ENCODE data around the gene PACS1. TPM values are rescaled to one million over a fixed set of nuclear protein-coding genes. Genes with fewer than 3 reads are reported as not detected.

The PACS1 gene
- total RNA-seq, 1 experiment from 2014 or later: 100 TPM

DNA sequence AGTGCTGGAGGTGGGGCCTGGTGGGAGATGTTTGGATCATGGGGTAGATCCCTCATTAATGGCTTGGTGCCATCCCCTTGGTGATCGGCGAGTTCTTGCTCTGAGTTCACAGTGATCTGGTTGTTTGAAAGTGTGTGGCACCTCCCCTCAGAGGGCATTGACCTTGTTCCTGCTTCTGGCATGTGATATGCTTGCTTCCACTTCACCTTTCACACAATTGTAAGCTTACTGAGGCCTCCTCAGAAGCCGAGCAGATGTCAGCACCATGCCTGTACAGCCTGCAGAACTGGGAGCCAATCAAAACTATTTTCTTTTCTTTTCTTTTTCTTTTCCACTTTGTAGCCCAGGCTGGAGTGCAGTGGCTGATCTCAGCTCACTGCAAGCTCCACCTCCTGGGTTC is 32.7 kb upstream of the PACS1 start:
- TF ChIP-seq, protein P1, sequence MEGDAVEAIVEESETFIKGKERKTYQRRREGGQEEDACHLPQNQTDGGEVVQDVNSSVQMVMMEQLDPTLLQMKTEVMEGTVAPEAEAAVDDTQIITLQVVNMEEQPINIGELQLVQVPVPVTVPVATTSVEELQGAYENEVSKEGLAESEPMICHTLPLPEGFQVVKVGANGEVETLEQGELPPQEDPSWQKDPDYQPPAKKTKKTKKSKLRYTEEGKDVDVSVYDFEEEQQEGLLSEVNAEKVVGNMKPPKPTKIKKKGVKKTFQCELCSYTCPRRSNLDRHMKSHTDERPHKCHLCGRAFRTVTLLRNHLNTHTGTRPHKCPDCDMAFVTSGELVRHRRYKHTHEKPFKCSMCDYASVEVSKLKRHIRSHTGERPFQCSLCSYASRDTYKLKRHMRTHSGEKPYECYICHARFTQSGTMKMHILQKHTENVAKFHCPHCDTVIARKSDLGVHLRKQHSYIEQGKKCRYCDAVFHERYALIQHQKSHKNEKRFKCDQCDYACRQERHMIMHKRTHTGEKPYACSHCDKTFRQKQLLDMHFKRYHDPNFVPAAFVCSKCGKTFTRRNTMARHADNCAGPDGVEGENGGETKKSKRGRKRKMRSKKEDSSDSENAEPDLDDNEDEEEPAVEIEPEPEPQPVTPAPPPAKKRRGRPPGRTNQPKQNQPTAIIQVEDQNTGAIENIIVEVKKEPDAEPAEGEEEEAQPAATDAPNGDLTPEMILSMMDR (conservative IDR thresholded peaks at IDR 0.05): no peak
- TF ChIP-seq EZH2 (IDR thresholded peaks at IDR 0.05; ENCODE audit: low read depth): no peak
- intact Hi-C loops (cut with micrococcal nuclease; ENCODE audit: unreplicated experiment): no loop called here
- H3K4me3 ChIP-seq: no peak overlapping the region
- no peaks in the 10 kb centered on the region for H3K9me3 ChIP-seq (ENCODE audit: insufficient read depth, low read depth)
- ChIA-PET CTCF (no interaction called here), POLR2A (ENCODE audit: unreplicated experiment) (interaction anchor here (0.6 to 0.7 kb wide), 2 partner anchors 14 to 24 kb away, joined by 3 to 11 read pairs; no protein-coding TSS in a partner anchor)
- no peaks in the 10 kb centered on the region for H3K4me1 ChIP-seq (replicated peaks; ENCODE audit: insufficient read depth)
- DNase-seq: no peak
- H3K36me3 ChIP-seq (ENCODE audit: low read depth): no peaks in the 10 kb centered on the region
- no peak overlapping the region for H3K4me2 ChIP-seq
- no peaks in the 10 kb centered on the region for H3K79me2 ChIP-seq (ENCODE audit: low read depth)
- 0 out of 2 replicates have a peak, but pooled peaks cover 6% of the 10 kb centered on the region for H3F3A ChIP-seq (ENCODE audit: insufficient read depth, low read depth)
- no TSS peak for BruUV-seq (replicated peaks)
- H3K9me2 ChIP-seq (ENCODE audit: insufficient read depth): no peaks in the 10 kb centered on the region
- no peak overlapping the region for H3K27ac ChIP-seq
- no peaks in the 10 kb centered on the region for H3K27me3 ChIP-seq (ENCODE audit: insufficient read depth, low read depth)
- no peaks in the 10 kb centered on the region for H4K20me1 ChIP-seq (ENCODE audit: insufficient read depth)
- no peak overlapping the region for H2AFZ ChIP-seq

DNA sequence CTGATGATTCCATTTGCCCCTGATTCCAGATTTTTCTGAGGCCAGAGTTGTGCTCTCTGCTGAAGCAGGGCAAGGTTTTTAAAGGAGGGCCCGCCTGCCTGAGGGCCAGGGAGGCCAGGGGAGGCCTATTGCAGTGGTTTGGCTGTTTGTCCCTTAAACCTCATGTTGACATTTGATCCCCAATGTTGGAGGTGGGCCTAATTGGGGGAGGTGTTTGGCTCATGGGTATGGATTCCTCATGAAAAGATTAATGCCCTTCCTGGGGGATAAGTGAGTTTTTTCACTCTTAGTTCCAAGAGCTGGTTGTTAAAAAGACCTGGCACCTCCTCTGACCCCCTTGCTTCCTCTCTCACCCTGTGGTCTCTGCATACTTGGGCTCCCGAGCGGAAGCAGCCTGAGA is 30.3 kb upstream of the PACS1 start:
- Histone ChIP-seq H3K4me1 (replicated peaks; ENCODE audit: insufficient read depth) (no peaks in the 10 kb centered on the region), H2AFZ (no peak overlapping the region), H3K27me3 (ENCODE audit: insufficient read depth, low read depth) (no peaks in the 10 kb centered on the region), H3K4me2 (no peak overlapping the region), H3K9me2 (ENCODE audit: insufficient read depth) (no peaks in the 10 kb centered on the region), H3K79me2 (ENCODE audit: low read depth) (no peaks in the 10 kb centered on the region), H3K4me3 (no peak overlapping the region), H4K20me1 (ENCODE audit: insufficient read depth) (no peaks in the 10 kb centered on the region), H3F3A (ENCODE audit: insufficient read depth, low read depth) (peaks cover 9% of the 10 kb centered on the region), H3K36me3 (ENCODE audit: low read depth) (no peaks in the 10 kb centered on the region), H3K9me3 (ENCODE audit: insufficient read depth, low read depth) (no peaks in the 10 kb centered on the region), H3K27ac (no peak overlapping the region)
- intact Hi-C loops (cut with micrococcal nuclease; ENCODE audit: unreplicated experiment): no loop called here
- TF ChIP-seq, protein P1 (conservative IDR thresholded peaks at IDR 0.05): no peak
- TF ChIP-seq EZH2 (IDR thresholded peaks at IDR 0.05; ENCODE audit: low read depth): no peak
- ChIA-PET POLR2A (ENCODE audit: unreplicated experiment) (no interaction called here), CTCF (no interaction called here)
- BruUV-seq (replicated peaks): no TSS peak
- no peak for DNase-seq

DNA sequence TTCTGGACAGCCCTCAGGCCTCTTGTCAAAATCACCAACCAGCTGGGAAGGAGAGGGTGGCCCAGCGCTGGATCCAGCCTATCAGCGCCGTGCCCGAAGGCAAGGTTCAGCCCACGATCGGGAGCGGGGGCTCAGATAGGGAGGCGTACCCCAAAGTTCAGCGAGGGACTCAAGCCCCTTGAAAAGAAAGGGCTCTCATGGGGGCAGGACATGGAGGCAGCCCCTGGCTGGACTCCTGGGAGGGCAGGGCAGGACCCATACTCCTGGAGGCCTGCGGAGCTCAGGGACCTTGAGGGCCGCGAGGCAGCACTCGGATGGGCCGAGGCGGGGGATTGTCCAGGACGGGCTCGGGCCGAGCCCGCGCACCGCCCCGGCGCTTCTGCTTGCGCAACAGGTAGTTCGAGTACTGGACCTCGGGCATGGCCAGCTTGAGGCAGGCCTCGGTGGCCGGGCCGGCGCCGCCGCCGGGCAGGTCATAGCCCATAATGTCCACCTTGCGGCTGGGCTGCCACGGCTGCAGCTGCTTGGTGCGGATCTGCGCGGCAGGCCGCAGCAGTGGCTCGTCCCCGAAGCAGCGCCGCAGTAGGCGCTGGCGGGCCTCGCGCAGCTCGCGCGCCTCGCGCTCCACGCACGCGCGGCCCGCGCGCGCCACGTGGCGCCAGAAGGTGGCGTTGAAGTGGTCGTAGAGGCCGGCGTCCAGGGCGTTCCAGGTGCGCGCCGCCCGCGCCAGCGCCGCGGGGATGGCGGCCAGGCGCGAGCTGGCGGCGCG is 27.7 kb upstream of the PACS1 start:
- intact Hi-C loops (cut with micrococcal nuclease; ENCODE audit: unreplicated experiment): no loop called here
- no TSS peak for BruUV-seq (replicated peaks)
- Histone ChIP-seq H2AFZ (no peak overlapping the region), H3K9me3 (ENCODE audit: insufficient read depth, low read depth) (no peaks in the 10 kb centered on the region), H3K4me2 (no peak overlapping the region), H3K4me3 (no peak overlapping the region), H3K36me3 (ENCODE audit: low read depth) (no peaks in the 10 kb centered on the region), H3K9me2 (ENCODE audit: insufficient read depth) (no peaks in the 10 kb centered on the region), H4K20me1 (ENCODE audit: insufficient read depth) (no peaks in the 10 kb centered on the region), H3K27ac (no peak overlapping the region), H3F3A (ENCODE audit: insufficient read depth, low read depth) (peaks cover 11% of the 10 kb centered on the region), H3K4me1 (replicated peaks; ENCODE audit: insufficient read depth) (no peaks in the 10 kb centered on the region), H3K79me2 (ENCODE audit: low read depth) (no peaks in the 10 kb centered on the region), H3K27me3 (ENCODE audit: insufficient read depth, low read depth) (no peaks in the 10 kb centered on the region)
- TF ChIP-seq, protein P1 (conservative IDR thresholded peaks at IDR 0.05): no peak
- TF ChIP-seq EZH2 (IDR thresholded peaks at IDR 0.05; ENCODE audit: low read depth): no peak
- no peak for DNase-seq
- ChIA-PET POLR2A (ENCODE audit: unreplicated experiment) (no interaction called here), CTCF (no interaction called here)
